Neural progenitor cell (in vitro differentiated cells): ENCODE results near the gene KLHL29. TPM values are rescaled to one million over a fixed set of nuclear protein-coding genes. Genes with fewer than 3 reads are reported as not detected.
A peak's percentile ranks its signal among the peaks of the same experiment; 100 is the strongest.

Source experiments
- DNase-seq: peaks from one replicate; pipeline ENCODE4 v3.0.0-alpha.2; 2016; ENCODE audit warnings: low spot score
- H2AFZ ChIP-seq: fragments of 200-600 bp; sonication (generic); replicated peaks from 2 replicates; pipeline ENCODE4 v1.6.1; 2016; ENCODE audit warnings: antibody characterized with exemption
- H3F3A ChIP-seq: fragments of 200-600 bp; sonication (generic); 2 replicates; pipeline ENCODE4 v1.6.1; 2016; ENCODE audit warnings: antibody characterized with exemption, low read depth
- H3K27ac ChIP-seq: fragments of 200-600 bp; sonication (generic); 2 replicates; pipeline ENCODE4 v1.5.1; 2016; ENCODE audit warnings: mild to moderate bottlenecking
- H3K27me3 ChIP-seq: fragments of 200-600 bp; sonication (generic); 2 replicates; pipeline ENCODE4 v1.6.1; 2016; ENCODE audit warnings: mild to moderate bottlenecking, moderate library complexity
- H3K36me3 ChIP-seq: fragments of 200-600 bp; sonication (generic); 2 replicates; pipeline ENCODE4 v1.5.1; 2016
- H3K4me1 ChIP-seq: fragments of 200-600 bp; sonication (generic); 2 replicates; pipeline ENCODE4 v1.6.1; 2016; ENCODE audit warnings: mixed run types
- H3K4me2 ChIP-seq: fragments of 200-600 bp; sonication (generic); 2 replicates; pipeline ENCODE4 v1.6.1; 2016
- H3K4me3 ChIP-seq: fragments of 200-600 bp; sonication (generic); 2 replicates; pipeline ENCODE4 v1.5.1; 2016
- H3K79me2 ChIP-seq: fragments of 200-600 bp; sonication (generic); 2 replicates; pipeline ENCODE4 v1.6.1; 2016; ENCODE audit warnings: low read depth
- H3K9ac ChIP-seq: fragments of 200-600 bp; sonication (generic); 2 replicates; pipeline ENCODE4 v1.6.1; 2016
- H3K9me3 ChIP-seq: fragments of 200-600 bp; sonication (generic); 2 replicates; pipeline ENCODE4 v1.5.1; 2016; ENCODE audit warnings: low read depth
- H4K20me1 ChIP-seq: fragments of 200-600 bp; sonication (generic); 2 replicates; pipeline ENCODE4 v1.6.1; 2016; ENCODE audit warnings: low read depth
- H3K27ac Mint-ChIP-seq: 3 replicates; pipeline ENCODE4 v1.8.0; 2021; ENCODE audit warnings: mixed read lengths
- H3K27me3 Mint-ChIP-seq: 2 replicates; pipeline ENCODE4 v1.8.0; 2022; ENCODE audit warnings: low read depth, mild to moderate bottlenecking, inconsistent platforms, moderate library complexity, mixed read lengths; ENCODE audit not compliant: insufficient read depth
- H3K36me3 Mint-ChIP-seq: 3 replicates; pipeline ENCODE4 v1.8.0; 2021; ENCODE audit warnings: mixed read lengths
- H3K4me1 Mint-ChIP-seq: 3 replicates; pipeline ENCODE4 v1.8.0; 2021; ENCODE audit warnings: mixed read lengths
- H3K4me3 Mint-ChIP-seq: 3 replicates; pipeline ENCODE4 v1.8.0; 2021; ENCODE audit warnings: mild to moderate bottlenecking, moderate library complexity, mixed read lengths
- H3K9me3 Mint-ChIP-seq: 3 replicates; pipeline ENCODE4 v1.8.0; 2020; ENCODE audit warnings: mixed read lengths
- EZH2 ChIP-seq: fragments of 200-600 bp; sonication (generic); IDR thresholded peaks from 2 replicates; pipeline ENCODE4 v1.6.1; 2017; ENCODE audit warnings: antibody characterized with exemption, mild to moderate bottlenecking, moderate library complexity
- EZH2phosphoT487 ChIP-seq: fragments of 200-600 bp; sonication (generic); IDR thresholded peaks from 2 replicates; pipeline ENCODE4 v1.6.1; 2017; ENCODE audit warnings: antibody characterized with exemption
- total RNA-seq: library from RNA; depleted of rRNA; stranded (reverse); fragments of >200 nt; gene quantifications from 2 replicates; pipeline ENCODE4 v1.2.3, GENCODE V29; 2015; ENCODE audit warnings: low replicate concordance
- TF ChIP-seq, protein P1 (sequence below): fragments of 200-600 bp; sonication (generic); IDR thresholded peaks from 2 replicates; pipeline ENCODE4 v1.5.1; 2017; ENCODE audit warnings: antibody characterized with exemption, mild to moderate bottlenecking

KLHL29 gene
- total RNA-seq, 1 donor from 2014 or later = 1.6 TPM

DNA sequence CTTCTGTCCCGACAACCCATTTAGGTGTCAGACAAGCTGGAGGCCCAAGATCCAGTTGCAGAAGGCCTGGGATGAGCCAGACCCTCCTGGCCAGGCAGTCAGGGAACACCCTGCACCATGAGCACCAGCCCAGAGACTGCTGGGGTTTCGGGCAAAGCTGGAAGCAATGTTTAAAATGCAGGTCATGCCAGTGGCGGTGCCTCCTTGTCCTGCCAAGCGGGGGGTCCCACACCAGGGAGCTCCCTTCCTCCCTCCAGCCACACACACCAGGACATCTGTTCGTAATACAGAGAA lies 311.7 kb downstream of the KLHL29 start:
- H3K4me1 Mint-ChIP-seq = peaks cover 5% of the 10 kb centered on the region
- Histone ChIP-seq H3K4me2 (no peak overlapping the region), H3F3A (no peaks in the 10 kb centered on the region), H4K20me1 (no peaks in the 10 kb centered on the region), H3K27me3 (no peaks in the 10 kb centered on the region), H3K36me3 (no peaks in the 10 kb centered on the region), H3K4me1 (no peaks in the 10 kb centered on the region), H3K79me2 (no peaks in the 10 kb centered on the region), H3K4me3 (no peak overlapping the region), H3K27ac (no peak overlapping the region), H2AFZ (no peak overlapping the region), H3K9me3 (no peaks in the 10 kb centered on the region), H3K9ac (no peak overlapping the region)
- H3K36me3 Mint-ChIP-seq = peaks cover 38% of the 10 kb centered on the region
- H3K9me3 Mint-ChIP-seq = peaks cover 8% of the 10 kb centered on the region
- H3K27me3 Mint-ChIP-seq = peaks cover 5% of the 10 kb centered on the region
- no peak overlapping the region for H3K27ac Mint-ChIP-seq
- no peak overlapping the region for H3K4me3 Mint-ChIP-seq
- no peak for DNase-seq
- TF ChIP-seq EZH2phosphoT487 (no peak), EZH2 (no peak)
- TF ChIP-seq, protein P1, sequence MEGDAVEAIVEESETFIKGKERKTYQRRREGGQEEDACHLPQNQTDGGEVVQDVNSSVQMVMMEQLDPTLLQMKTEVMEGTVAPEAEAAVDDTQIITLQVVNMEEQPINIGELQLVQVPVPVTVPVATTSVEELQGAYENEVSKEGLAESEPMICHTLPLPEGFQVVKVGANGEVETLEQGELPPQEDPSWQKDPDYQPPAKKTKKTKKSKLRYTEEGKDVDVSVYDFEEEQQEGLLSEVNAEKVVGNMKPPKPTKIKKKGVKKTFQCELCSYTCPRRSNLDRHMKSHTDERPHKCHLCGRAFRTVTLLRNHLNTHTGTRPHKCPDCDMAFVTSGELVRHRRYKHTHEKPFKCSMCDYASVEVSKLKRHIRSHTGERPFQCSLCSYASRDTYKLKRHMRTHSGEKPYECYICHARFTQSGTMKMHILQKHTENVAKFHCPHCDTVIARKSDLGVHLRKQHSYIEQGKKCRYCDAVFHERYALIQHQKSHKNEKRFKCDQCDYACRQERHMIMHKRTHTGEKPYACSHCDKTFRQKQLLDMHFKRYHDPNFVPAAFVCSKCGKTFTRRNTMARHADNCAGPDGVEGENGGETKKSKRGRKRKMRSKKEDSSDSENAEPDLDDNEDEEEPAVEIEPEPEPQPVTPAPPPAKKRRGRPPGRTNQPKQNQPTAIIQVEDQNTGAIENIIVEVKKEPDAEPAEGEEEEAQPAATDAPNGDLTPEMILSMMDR = no peak

DNA sequence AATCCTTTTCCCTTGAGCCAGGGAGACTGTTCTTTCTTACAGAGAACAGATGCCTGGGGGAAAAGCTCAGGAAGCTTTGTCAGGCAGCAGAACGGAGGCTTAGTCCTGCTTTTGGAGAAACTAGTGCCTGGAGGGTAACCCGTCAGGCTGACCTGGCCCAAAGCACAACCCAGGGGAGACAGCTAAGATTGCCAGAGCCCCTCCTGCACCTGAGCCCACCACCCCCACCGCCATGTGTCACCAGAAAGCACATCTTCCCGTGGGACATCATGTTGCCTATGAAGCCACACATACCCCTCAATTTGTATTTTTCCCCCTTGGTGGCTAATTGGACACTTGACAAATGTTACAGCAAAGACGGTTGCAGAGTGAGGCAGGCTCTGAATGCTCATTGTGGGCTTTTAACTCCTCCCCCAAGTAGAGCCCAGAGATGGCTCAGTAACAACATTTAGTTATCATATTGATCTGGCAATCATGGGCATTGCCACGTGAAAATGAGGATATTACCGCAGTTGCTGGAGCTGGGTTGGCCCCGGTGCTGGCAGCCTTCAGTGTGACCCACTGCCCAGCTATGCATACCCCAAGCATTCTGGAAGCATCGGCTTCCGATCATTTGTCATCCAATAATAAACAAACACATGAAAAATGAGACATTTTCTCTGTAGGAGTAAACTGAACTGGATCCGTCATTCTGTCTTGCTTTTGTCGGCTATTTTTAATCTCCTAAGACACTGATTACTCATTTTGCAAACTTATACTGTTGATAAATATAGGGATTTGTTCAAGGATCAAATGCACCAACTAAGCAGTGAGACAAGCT lies 312.5 kb downstream of the KLHL29 start:
- peaks cover 38% of the 10 kb centered on the region for H3K36me3 Mint-ChIP-seq
- H3K9me3 ChIP-seq = no peaks in the 10 kb centered on the region
- peaks cover 6% of the 10 kb centered on the region for H3K27me3 Mint-ChIP-seq
- peaks cover 8% of the 10 kb centered on the region for H3K9me3 Mint-ChIP-seq
- no peak overlapping the region for H3K27ac ChIP-seq
- no peaks in the 10 kb centered on the region for H3K27me3 ChIP-seq
- H3K4me1 ChIP-seq = no peaks in the 10 kb centered on the region
- no peak for DNase-seq
- H3K4me1 Mint-ChIP-seq = peaks cover 5% of the 10 kb centered on the region
- TF ChIP-seq EZH2 = no peak
- TF ChIP-seq, protein P1 = no peak
- TF ChIP-seq EZH2phosphoT487 = no peak
- H3K4me3 ChIP-seq = no peak overlapping the region
- H3K9ac ChIP-seq = no peak overlapping the region
- H2AFZ ChIP-seq = no peak overlapping the region
- H3K4me2 ChIP-seq = no peak overlapping the region
- H4K20me1 ChIP-seq = no peaks in the 10 kb centered on the region
- H3K4me3 Mint-ChIP-seq = no peak overlapping the region
- no peaks in the 10 kb centered on the region for H3F3A ChIP-seq
- peak overlapping the region; percentile 82 for H3K27ac Mint-ChIP-seq
- H3K79me2 ChIP-seq = no peaks in the 10 kb centered on the region
- H3K36me3 ChIP-seq = no peaks in the 10 kb centered on the region

DNA sequence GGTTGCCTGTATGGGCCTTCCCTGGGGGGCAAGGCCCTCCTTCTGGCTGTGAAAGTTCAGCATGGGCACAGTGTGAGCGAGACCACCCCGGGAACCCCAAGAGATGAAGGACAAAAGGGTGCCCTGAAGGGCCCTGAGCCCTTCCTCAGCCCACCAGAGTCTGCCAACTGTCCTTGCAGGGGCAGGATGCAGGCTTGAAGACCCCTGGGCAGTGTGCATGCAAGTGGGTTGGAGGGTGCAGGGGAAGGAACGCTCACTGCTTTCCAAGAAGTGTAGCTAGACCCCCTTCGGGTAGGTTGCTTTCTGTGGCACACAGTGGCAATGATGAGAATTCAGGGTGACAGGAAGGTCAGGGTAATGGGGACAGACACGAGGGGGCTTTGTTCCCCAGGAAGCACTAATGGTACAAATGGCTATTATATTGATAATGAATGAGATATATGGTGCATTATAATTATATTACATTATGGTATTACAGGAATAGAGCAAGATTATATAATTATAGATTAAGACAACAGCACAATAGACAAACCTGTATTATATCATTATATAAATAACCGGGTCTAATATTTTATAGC lies 313.2 kb downstream of the KLHL29 start:
- H3K9ac ChIP-seq = no peak overlapping the region
- no peaks in the 10 kb centered on the region for H3F3A ChIP-seq
- DNase-seq = no peak
- Mint-ChIP-seq H3K27ac (no peak overlapping the region), H3K27me3 (peaks cover 7% of the 10 kb centered on the region), H3K4me3 (no peak overlapping the region), H3K9me3 (peaks cover 8% of the 10 kb centered on the region), H3K36me3 (peaks cover 40% of the 10 kb centered on the region), H3K4me1 (peaks cover 5% of the 10 kb centered on the region)
- no peak overlapping the region for H2AFZ ChIP-seq
- TF ChIP-seq EZH2phosphoT487 (no peak), EZH2 (no peak)
- TF ChIP-seq, protein P1 = no peak
- no peak overlapping the region for H3K4me3 ChIP-seq
- H3K27ac ChIP-seq = no peak overlapping the region
- H3K9me3 ChIP-seq = no peaks in the 10 kb centered on the region
- H3K36me3 ChIP-seq = no peaks in the 10 kb centered on the region
- no peaks in the 10 kb centered on the region for H4K20me1 ChIP-seq
- H3K27me3 ChIP-seq = no peaks in the 10 kb centered on the region
- no peaks in the 10 kb centered on the region for H3K4me1 ChIP-seq
- H3K4me2 ChIP-seq = no peak overlapping the region
- no peaks in the 10 kb centered on the region for H3K79me2 ChIP-seq
